PFSK-1 (cell line): ENCODE results near the gene HACD4.

ENCODE experiments used
- REST ChIP-seq, 2 experiments: IDR thresholded peaks; 2 replicates each; pipeline versions ENCODE4 v1.6.1 to v1.8.0; 2011 to 2012; ENCODE audit warnings: low read depth in 2 of 2, low read length in 2 of 2, control low read depth in 1 of 2, inconsistent platforms in 1 of 2, mild to moderate bottlenecking in 1 of 2, moderate library complexity in 1 of 2; ENCODE audit not compliant: insufficient read depth in 1 of 2
- SIN3A ChIP-seq: IDR thresholded peaks from 2 replicates; pipeline ENCODE4 v1.6.1; 2012; ENCODE audit warnings: mild to moderate bottlenecking, low read length, moderate library complexity, borderline replicate concordance; ENCODE audit not compliant: insufficient read depth
- TAF1 ChIP-seq: IDR thresholded peaks from 2 replicates; pipeline ENCODE4 v1.6.1; 2012; ENCODE audit warnings: low read length, control low read depth, borderline replicate concordance; ENCODE audit not compliant: insufficient read depth

- TF ChIP-seq REST (IDR thresholded peaks at IDR 0.05; ENCODE audit: insufficient read depth in 1 of 2, low read depth in 2 of 2, low read length in 2 of 2) (no peak), TAF1 (no peak), SIN3A (no peak)
Measured at GRCh38 chr9:21047281-21047691, 15.8 kb upstream of the HACD4 start.
